ENCODE results near the gene SECISBP2. TPM values are rescaled to one million over a fixed set of nuclear protein-coding genes. Genes with fewer than 3 reads are reported as not detected.

The SECISBP2 gene
- total RNA-seq, 1 donor = 30.8 TPM

GRCh38 chr9:89383030-89383720 lies 64.9 kb downstream of the SECISBP2 start:
- no peaks in the 10 kb centered on the region for H3K9me3 ChIP-seq (ENCODE audit: low read depth, low read length)
- H3K4me1 ChIP-seq (ENCODE audit: insufficient read depth, low read length) = no peaks in the 10 kb centered on the region
- H3K36me3 ChIP-seq (ENCODE audit: insufficient read depth, low read length) = no peaks in the 10 kb centered on the region
- H2AFZ ChIP-seq (ENCODE audit: low read length) = no peak overlapping the region
- no peak overlapping the region for H3K27ac ChIP-seq (ENCODE audit: low read depth, low read length)
- no peak overlapping the region for H3K4me2 ChIP-seq (ENCODE audit: insufficient read depth, low read length)
- H3K4me3 ChIP-seq (ENCODE audit: insufficient read depth, low read length) = no peak overlapping the region
- peak; percentile 84 for DNase-seq (ENCODE audit: insufficient read length, low spot score, missing footprints)
- no peaks in the 10 kb centered on the region for H3K79me2 ChIP-seq (ENCODE audit: insufficient read depth, low read length)
- no peaks in the 10 kb centered on the region for H4K20me1 ChIP-seq (ENCODE audit: insufficient read depth, low read length)
- H3K27me3 ChIP-seq (ENCODE audit: insufficient read depth, low read length) = no peaks in the 10 kb centered on the region
- TF ChIP-seq CTCF (IDR thresholded peaks at IDR 0.05; ENCODE audit: extremely low read depth, low read depth, low read length) = no peak

GRCh38 chr9:89383721-89384300 lies 65.5 kb downstream of the SECISBP2 start:
- Histone ChIP-seq H3K79me2 (ENCODE audit: insufficient read depth, low read length) (no peaks in the 10 kb centered on the region), H2AFZ (ENCODE audit: low read length) (no peak overlapping the region), H3K27ac (ENCODE audit: low read depth, low read length) (no peak overlapping the region), H3K27me3 (ENCODE audit: insufficient read depth, low read length) (no peaks in the 10 kb centered on the region), H3K9me3 (ENCODE audit: low read depth, low read length) (no peaks in the 10 kb centered on the region), H3K36me3 (ENCODE audit: insufficient read depth, low read length) (no peaks in the 10 kb centered on the region), H4K20me1 (ENCODE audit: insufficient read depth, low read length) (no peaks in the 10 kb centered on the region), H3K4me1 (ENCODE audit: insufficient read depth, low read length) (no peaks in the 10 kb centered on the region), H3K4me2 (ENCODE audit: insufficient read depth, low read length) (no peak overlapping the region), H3K4me3 (ENCODE audit: insufficient read depth, low read length) (no peak overlapping the region)
- DNase-seq (ENCODE audit: insufficient read length, low spot score, missing footprints) = peak; percentile 61
- no peak for TF ChIP-seq CTCF (IDR thresholded peaks at IDR 0.05; ENCODE audit: extremely low read depth, low read depth, low read length)

- peak; percentile 44 for DNase-seq (ENCODE audit: insufficient read length, low spot score, missing footprints)
- Histone ChIP-seq H3K27me3 (ENCODE audit: insufficient read depth, low read length) (no peaks in the 10 kb centered on the region), H3K4me2 (ENCODE audit: insufficient read depth, low read length) (no peak overlapping the region), H2AFZ (ENCODE audit: low read length) (no peak overlapping the region), H3K4me3 (ENCODE audit: insufficient read depth, low read length) (no peak overlapping the region), H3K36me3 (ENCODE audit: insufficient read depth, low read length) (no peaks in the 10 kb centered on the region), H4K20me1 (ENCODE audit: insufficient read depth, low read length) (no peaks in the 10 kb centered on the region), H3K79me2 (ENCODE audit: insufficient read depth, low read length) (no peaks in the 10 kb centered on the region), H3K9me3 (ENCODE audit: low read depth, low read length) (no peaks in the 10 kb centered on the region), H3K27ac (ENCODE audit: low read depth, low read length) (no peak overlapping the region), H3K4me1 (ENCODE audit: insufficient read depth, low read length) (no peaks in the 10 kb centered on the region)
- TF ChIP-seq CTCF (IDR thresholded peaks at IDR 0.05; ENCODE audit: extremely low read depth, low read depth, low read length) = no peak
These were observed 66.5 kb downstream of the SECISBP2 start for GRCh38 chr9:89384783-89385182.

- Histone ChIP-seq H3K9me3 (ENCODE audit: low read depth, low read length) (no peaks in the 10 kb centered on the region), H3K36me3 (ENCODE audit: insufficient read depth, low read length) (no peaks in the 10 kb centered on the region), H2AFZ (ENCODE audit: low read length) (no peak overlapping the region), H3K4me3 (ENCODE audit: insufficient read depth, low read length) (no peak overlapping the region), H3K27ac (ENCODE audit: low read depth, low read length) (no peak overlapping the region), H3K27me3 (ENCODE audit: insufficient read depth, low read length) (no peaks in the 10 kb centered on the region), H4K20me1 (ENCODE audit: insufficient read depth, low read length) (no peaks in the 10 kb centered on the region), H3K4me2 (ENCODE audit: insufficient read depth, low read length) (no peak overlapping the region), H3K4me1 (ENCODE audit: insufficient read depth, low read length) (no peaks in the 10 kb centered on the region), H3K79me2 (ENCODE audit: insufficient read depth, low read length) (no peaks in the 10 kb centered on the region)
- no peak for TF ChIP-seq CTCF (IDR thresholded peaks at IDR 0.05; ENCODE audit: extremely low read depth, low read depth, low read length)
- DNase-seq (ENCODE audit: insufficient read length, low spot score, missing footprints) = no peak
These were observed 67.9 kb downstream of the SECISBP2 start for GRCh38 chr9:89386206-89386605.
